GM21360 (cell line): ENCODE data around the gene ZNF217.
"Not testable (repeated sequence)": the region's sequence is repeated elsewhere in the genome, so short reads cannot be mapped to it uniquely, and the experiment has no call there.

Experiments
- ATAC-seq: cut with Tn5 transposase; IDR thresholded peaks from one replicate; pipeline ENCODE4 v1.9.1; 2021; ENCODE audit warnings: mild to moderate bottlenecking, moderate library complexity; ENCODE audit not compliant: unreplicated experiment

The ZNF217 gene

DNA sequence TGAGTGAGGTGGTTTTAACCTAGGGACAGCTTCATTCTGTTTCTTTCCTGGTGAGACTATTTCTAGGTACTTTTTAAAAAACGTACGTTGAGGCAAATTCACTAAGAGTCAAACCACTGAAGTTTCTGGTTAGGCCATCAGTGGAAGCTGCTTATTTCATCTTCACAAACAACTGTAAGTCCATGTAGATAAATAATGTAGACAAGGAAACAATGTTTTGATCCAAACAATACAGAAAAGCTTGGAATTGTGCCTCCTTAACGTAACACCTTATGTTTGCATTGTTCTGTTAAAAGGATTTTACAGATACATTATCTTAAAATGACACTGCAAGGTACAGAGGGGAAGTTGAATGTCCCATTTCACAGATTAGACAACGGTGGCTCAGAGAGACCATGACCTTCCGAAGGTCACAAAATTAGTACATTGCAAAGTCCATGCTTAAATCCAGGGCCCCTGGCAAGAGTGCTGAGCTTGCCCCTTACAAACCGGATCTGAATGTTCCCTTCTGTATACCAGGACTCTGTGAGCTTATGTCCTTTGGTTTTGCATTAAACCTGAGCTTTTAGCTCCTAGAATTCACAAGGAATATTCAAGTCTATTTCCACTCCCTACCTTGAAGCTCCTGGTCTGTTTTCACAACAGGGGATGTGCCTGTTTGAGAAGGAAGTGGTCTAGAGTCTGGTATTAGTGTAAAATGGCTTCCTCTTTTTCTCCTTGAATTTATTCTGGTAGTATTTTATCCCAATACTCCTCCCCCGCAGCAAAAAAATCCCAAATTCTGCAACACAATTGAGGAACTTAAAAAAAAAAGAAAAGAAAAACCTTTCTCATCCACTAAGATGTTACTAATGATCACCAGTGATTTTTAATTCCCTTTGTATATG is 28.9 kb upstream of the ZNF217 start:
- ATAC-seq: no peak

DNA sequence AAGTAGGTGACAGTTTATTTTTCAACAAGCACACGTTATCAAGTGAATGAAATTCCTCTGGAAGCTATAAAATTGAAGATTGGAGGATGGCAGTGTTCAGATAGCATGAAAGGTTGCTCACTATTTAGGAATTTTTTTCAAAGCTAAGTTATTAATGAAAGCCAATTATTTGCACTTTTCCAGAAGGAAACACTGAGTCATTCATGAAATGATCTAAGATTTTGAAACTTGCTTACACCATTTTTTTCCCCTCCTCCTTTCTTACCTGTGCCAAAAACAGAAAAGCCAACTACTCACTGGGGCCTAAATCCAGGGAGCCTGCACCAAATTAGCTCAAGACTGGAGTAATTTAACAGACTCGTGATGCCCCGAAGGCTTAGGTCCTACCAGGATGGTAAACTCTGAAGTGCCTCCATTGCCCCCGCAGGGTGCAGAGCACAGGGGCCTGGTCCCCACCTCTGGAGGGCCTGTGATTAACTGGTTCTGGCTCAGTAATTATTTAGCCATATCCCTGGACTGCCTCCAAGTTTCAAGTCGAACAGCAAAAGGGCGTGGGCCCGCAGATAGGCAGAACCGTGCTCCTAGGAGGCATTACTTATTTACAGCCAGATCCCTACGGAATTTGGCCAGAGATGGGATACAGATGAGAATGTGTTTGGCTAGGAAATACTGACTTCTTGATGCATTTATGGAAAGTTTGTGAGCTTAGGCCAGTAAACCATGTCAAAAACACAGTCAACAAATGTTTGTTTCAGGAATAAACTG is 28.0 kb upstream of the ZNF217 start:
- ATAC-seq: no peak

DNA sequence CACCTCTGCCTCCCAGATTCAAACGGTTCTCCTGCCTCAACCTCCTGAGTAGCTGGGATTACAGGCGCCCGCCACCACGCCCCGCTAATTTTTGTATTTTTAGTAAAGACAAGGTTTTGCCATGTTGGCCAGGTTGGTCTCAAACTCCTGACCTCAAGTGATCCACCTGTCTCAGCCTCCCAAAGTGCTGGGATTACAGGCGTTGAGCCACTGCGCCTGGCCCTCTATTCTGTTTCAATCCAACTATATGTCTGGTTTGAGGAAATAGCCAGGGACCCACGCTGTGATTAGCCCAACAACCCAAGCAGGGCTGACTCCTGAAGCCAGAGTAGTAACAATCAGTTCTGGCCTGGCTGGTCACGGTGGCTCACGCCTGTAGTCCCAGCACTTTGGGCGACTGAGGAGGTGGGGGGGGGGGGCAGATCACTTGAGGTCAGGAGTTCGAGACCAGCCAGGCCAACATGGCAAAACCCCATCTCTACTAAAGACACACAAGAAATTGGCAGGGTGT is 24.9 kb upstream of the ZNF217 start:
- not testable (repeated sequence) for ATAC-seq

DNA sequence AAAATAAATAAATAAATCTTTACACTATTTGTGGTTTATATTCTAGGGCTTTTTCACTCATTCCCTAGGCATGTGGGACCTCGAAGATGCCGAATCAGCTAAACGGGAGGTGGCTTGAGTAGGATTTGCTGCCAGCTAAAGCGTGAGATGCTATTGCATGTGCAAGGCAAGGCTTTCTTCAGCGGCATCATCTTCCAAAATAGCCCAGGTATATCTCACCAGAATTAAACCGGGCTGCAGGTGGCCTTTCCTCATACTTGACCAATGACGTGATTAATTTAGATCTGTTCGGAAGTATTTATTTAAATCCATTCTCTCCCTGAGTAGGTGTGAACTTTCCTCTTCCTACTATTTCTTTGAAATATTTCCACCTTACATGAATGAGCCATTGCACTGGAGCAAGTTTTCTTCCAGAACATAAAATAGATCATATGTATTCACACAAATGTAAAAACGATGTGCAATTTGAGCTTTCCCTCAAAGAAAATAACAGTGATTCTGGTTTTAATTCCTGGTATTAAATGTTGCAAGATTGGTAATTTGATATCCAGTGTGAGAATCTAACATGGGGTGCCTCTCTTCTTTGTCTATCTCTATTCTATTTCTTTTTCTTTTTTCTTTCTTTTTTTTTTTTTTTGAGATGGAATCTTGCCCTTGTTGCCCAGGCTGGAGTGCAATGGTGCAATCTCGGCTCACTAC is 24.3 kb upstream of the ZNF217 start:
- no peak for ATAC-seq

DNA sequence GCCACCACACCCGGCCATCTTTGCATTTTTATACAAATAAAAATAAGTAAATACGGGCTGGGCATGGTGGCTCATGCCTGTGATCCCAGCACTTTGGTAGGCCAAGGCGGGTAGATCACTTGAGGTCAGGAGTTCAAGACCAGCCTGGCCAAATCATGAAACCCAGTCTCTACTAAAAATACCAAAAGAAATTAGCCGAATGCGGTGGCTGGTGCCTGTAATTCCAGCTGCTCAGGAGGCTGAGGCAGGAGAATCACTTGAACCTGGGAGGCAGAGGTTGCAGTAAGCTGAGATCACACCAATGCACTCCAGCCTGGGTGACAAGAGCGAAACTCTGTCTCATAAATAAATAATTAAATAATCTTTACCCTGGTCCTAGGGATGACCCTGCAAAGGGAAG is 22.9 kb upstream of the ZNF217 start:
- ATAC-seq: not testable (repeated sequence)

DNA sequence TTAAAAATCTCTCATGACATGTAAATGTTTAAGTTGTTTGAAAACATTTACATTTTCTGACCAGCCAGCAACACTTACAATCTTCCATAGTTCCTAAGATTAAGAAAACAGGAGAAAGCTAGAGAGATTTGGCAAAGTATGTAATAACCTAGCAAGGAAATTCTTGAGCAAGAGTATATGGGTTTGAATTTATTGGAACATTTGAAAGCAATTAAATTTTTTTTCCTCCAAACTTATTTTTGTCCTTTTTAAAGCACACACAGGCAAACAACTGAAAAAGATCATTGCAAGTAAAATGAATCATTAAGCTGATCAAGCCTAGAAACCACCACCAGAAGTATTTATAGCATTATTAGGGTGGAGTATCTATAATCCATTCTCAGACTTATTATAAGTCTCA is 20.1 kb upstream of the ZNF217 start:
- no peak for ATAC-seq

DNA sequence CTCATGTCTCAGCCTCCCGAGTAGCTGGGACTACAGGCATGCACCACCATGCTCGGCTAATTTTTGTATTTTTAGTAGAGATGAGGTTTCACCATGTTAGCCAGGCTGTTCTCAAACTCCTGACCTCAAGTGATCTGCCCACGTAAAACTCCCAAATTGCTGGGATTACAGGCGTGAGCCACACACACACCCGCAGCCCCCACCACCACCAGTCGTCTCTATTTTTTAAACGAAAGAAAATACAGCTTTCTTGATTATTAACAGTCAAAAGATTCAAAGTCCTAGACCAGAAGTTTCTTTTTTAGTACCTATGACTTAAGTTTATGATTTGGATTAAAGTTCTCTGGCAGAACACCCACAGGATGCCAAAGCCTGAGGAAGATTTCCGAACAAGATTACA is 18.6 kb upstream of the ZNF217 start:
- ATAC-seq: not testable (repeated sequence)

DNA sequence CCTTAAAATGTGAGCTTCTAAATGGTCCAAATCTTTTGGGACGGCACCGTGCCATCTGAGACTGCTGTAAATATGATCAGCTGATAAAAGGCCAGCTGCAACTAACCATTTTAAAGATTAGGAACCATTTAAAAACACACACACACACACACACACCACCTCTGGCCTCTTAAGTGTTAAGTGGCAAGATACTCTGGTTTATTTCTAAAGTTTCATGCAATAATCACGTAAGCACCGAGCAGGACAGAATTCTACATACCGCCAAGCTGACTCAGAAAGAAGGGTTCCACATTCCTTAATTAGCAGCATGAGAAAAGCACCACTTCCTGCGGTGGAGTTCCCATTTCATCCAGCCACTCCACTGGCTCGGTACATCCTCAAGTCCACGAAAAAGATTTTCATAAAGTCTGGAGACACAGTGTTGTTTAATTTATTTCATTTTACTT is 17.8 kb upstream of the ZNF217 start:
- ATAC-seq: peak; percentile 62

DNA sequence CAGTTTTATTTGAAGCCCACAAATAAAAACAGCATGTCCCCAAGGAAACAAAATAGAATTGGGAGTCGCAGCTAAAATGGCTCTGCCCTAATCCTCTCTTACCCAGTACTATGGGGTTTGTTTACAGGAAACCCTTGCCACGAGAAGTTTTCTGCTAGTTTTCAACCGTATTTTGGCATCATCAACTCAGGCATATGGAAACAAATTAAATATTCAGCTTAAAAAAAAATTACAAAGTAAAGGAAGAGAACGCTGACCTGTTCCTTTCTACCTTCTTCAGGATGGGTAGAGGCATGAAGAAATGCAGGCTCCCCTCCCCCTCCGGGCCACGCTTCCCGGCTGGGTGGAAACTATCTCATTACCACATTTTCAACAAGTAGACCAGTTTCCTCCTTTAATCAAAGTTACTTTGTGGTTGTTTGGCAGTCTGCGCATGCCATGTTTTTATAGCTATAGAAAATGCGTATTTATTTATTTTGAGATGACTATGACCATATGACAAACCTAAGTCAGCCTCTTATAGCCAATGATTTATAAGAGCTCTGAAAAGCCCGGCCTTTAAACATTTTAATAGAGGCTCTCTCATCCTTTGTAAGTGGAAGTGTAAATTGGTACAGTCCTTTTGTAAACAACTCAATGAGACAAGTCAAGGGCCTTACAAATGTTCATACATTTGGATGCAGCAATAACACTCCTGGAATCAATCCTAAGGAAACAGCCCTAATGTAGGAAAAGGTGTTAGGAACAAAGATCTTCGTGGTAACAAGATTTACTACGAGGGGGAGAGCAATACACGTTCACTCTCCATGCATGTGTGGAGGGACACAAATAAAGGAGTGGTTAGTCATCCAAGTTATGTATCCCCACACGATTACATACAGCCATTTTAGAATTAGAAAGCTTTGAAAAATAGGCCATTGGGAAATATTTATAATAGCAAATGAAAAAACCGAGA is 16.1 kb upstream of the ZNF217 start:
- ATAC-seq: no peak

DNA sequence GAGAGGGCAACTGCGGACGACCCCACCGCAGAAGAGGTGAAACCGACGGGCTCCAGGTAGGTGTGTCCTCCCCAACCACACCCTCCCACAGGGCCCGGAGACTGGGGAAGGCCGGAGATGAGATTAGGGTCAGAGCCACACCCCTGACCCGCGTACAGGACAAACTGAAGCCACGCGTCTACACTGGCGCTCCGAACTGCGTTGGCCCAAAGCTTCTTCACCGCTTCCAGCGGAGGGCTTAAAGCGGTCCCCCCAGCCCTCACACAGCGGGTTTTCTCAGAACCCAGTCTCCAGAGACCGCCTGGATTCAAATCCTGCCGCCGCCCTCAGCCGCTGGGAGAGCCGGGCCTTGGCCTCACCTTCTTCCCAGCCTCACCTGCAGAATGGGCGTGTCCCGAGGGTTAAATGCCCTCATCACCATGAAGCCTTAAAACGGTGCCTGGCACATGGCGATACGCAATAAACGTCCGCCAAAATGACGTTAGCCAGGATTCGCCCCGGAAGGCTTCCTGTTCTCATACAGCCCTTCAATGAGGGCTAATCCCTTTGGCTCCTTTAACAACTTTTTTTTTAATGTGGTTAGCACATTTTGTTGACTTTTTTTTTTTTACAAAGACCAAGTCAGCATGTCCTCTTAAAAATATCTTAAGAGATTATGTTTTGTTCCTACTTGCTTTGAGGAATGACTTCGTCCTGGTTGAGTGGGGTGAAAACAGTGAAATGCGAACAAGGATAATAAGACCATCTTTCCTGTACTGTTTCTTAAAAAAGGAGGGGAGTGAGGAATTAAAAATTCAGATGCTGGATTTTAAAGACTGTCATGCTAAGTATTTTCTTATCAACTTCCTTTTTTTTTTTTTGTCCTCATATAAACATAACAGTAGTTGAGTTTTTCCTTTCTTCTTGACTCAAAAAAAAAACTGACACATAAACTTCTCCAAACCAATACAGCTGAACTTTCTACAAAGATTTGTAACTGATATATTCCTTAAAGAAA is 15.1 kb upstream of the ZNF217 start:
- ATAC-seq: no peak

DNA sequence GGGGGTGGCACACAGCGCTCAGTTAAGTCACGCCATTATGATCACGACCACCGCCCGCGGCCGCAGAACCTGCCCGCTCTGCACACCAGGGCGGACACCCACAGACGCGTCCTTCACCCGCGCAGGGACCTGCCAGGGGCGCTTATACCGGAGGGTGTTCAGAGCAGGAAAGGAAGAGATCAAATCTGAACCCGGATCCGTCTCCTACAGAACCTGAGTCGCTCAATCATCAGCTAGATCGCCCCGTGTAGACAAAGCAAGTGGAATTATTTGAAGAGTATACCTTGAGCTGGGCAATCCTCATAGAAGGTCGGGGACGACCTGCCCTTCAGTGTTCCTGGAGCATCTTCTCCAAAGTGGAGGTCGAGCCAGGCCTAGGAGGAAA is 14.4 kb upstream of the ZNF217 start:
- ATAC-seq: no peak

DNA sequence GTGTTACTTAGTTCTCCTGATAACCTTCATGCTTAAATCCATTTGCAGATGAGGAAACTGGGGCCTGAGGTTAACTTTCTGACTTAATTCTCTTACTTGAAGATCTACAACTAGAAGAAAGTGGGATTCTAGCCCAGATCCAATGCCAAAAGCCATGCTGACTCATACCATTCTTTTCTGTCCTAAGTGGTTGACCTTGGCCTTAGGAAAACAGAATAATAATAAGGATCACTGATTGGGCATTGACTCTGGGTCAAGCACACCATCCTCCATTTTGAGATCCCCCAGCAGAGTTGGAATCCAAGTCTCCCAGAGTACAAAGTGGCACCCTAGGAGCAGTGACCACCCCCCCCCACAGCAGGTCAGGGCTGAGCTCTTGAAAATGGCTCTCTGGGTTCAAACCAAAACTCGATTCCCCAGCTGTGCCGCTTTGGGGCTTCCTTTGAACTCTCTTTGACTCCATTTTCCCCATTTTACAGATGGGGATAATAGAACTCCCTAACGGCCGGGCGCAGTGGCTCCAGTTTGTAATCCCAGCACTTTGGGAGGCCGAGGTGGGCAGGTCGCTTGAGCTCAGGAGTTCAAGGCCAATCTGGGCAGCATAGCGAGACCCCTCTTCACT is 12.8 kb upstream of the ZNF217 start:
- no peak for ATAC-seq

DNA sequence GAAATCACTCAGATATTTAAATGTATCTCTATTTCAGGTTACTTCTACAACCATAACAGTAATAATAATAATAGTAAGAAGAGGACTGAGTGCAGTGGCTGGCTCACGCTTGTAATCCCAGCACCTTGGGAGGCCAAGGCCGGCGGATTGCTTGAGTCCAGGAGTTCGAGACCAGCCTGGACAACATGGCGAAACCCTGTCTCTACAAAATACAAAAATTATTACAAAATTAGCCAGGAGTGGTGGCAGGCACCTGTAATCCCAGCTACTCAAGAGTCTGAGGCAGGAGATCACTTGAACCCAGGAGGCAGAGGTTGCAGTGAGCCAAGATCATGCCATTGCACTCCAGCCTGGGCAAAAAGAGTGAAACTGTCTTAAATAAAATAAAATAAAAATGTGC is 11.8 kb upstream of the ZNF217 start:
- not testable (repeated sequence) for ATAC-seq

DNA sequence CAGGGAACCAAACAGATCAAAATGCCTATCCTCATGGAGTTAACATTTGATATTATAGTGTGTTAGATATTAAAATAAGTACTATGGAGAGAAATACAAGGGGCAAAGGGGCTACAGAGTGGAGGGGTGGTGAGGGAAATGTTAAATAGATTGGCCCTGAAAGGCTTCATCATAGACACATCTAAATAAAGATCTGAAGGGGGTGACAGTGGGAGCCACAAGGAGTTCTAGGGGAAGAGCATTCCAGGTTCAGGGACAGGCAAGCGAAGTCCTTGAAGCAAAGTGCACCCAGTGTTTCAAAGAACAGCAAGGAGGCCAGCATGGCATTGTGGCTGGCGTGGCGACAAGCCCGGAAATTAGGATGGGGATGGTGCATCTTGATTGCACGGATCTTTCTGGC is 11.2 kb upstream of the ZNF217 start:
- not testable (repeated sequence) for ATAC-seq

DNA sequence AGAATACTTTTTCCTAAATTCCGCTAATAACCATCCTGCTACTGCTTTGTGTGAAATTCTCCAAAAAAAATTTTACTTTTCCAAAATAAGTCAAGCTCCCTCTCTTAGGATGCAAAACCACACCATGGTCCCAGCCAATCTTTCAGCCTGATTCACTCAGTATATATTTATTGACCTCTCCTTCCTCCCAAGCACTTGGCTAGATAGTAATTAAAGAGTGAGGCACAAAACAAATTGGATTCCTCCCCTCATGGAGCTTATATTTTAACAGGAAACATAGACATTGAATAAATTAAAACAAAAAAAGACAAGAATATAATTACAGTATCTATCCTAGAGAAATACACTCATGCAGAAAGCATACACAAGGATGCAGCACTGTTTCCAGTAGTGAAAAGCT is 9.0 kb upstream of the ZNF217 start:
- no peak for ATAC-seq

DNA sequence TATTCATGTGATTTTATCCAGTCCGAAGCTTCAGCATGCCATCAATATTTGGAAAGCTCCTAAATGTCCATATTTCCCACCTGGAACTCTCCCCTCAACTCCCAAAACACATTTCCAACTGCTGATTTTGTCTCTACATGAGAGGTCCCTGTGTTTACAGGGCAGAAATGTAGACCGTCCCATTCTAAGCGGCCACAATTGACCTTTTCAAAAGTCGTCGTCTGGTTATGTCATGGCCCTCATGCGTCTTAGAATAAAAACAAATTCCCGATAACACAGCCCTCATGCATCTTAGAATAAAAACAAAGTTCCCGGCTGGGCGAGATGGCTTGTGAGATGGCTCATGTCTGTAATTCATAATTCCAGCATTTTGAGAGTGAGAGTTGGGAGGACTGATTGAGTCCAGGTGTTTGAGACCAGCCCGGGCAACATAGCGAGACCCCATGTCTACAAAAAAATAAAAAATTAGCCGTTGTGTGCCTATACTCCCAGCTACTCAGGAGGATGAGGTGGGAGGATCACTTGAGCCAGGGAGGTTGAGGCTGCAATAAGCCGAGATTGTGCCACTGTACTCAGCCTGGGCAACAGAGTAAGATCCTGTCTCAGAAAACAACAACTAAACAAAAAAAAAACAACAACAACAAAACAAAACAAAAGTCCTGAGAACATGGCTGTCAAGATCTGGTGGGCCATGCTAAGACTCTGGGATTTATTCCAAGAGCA is 6.4 kb upstream of the ZNF217 start:
- no peak for ATAC-seq

DNA sequence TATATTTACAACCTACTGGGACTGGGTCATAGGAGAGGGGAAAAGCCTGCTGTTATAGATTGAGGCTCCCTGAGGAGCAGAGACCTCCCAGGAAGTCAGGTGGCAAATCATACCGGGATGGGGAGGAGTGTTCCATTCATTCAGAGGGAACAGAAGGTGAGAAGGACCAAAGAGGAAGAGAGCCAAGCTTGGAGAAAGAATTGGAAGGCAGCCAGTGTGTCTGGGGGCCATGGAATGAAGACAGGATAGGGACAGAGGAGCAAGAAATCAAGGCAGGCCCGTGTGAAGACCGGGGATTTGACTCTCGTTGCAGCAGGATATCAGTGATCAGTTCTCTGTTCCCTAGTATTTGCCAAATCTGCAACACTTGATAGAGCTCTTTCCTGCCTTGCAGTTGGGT is 5.7 kb upstream of the ZNF217 start:
- ATAC-seq: no peak

DNA sequence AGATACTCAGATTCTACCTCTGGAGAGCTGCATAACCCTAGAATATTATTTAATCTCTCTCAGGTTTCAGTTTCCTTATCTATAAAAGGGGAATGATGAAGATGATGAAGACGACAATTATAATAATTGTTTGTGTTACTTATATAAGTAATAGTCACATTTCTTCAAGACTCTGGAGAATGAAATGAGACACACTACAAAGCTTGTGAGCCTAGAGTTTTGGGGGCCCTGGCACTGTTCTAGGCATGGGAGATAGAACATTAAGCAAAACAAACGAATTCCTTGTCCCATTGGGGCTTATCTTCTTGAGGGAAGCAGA is 5.4 kb upstream of the ZNF217 start:
- no peak for ATAC-seq
